ENCODE results near the gene SUSD2.

The SUSD2 gene

GRCh38 chr22:24153353-24153752, 27.9 kb upstream of the SUSD2 start:
- peak; percentile 55 for DNase-seq

- DNase-seq: peak; percentile 35
Observed at GRCh38 chr22:24153959-24154358, 27.3 kb upstream of the SUSD2 start.

DNA sequence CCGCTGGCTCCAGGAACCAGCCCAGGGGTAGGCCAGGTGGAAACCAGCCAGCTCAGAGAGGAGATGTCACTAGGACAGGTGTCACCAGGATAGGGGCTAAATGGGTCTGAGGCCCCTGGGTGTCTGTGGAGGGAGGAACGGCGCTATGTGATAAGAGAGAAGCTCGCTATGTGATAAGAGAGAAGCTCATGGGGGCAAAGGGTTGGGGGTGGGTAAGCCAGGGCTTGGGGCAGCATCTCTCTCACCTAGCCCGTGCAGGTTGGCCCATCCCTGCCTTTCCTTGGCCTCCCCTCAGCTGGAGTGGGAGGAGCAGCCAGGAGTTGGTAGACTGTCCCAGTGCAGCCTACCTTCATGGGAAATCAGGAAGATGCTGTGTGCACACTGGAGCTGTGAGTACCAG, 26.5 kb upstream of the SUSD2 start:
- no peak for DNase-seq

GRCh38 chr22:24155627-24156140, 25.6 kb upstream of the SUSD2 start:
- DNase-seq: peak; percentile 55

DNA sequence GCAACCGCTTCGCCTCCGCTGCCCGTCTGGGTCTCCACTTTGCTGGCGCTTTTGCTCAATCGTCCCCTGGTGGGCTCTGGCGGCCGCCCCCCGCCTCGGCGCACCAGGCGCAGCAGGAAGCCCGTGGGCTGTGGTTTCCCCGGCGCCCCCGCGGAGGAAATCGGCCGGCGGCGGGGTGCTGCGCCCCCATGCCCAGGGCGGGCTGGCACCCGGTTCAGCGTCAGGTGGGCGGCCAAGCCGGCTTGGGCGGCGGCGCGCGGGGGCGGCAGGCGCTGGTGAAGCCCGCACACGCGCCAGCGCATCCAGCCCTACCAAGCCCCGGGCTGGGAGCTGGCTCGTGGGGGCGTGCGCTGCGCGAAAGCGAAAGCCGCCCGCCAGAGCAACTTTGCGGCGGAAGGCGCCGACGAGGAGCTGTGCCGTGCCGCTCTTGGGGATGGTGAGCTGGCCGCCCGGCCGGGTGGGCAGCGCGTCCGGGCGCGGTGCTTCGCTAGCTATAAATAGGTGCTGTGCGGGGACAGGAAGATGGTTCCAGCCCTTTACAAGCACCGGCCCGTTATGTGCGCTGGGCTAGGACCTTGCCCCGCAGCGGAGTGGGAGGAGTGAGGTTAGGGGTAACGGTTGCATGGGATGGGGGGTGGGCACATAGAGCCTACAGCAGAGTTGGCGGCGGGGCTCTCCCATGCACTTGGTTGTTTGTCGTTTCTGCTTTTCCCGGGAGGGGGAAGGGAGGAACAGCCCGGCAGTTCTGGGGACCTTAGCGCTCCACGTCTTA, 25.0 kb upstream of the SUSD2 start:
- peak; percentile 53 for DNase-seq

DNA sequence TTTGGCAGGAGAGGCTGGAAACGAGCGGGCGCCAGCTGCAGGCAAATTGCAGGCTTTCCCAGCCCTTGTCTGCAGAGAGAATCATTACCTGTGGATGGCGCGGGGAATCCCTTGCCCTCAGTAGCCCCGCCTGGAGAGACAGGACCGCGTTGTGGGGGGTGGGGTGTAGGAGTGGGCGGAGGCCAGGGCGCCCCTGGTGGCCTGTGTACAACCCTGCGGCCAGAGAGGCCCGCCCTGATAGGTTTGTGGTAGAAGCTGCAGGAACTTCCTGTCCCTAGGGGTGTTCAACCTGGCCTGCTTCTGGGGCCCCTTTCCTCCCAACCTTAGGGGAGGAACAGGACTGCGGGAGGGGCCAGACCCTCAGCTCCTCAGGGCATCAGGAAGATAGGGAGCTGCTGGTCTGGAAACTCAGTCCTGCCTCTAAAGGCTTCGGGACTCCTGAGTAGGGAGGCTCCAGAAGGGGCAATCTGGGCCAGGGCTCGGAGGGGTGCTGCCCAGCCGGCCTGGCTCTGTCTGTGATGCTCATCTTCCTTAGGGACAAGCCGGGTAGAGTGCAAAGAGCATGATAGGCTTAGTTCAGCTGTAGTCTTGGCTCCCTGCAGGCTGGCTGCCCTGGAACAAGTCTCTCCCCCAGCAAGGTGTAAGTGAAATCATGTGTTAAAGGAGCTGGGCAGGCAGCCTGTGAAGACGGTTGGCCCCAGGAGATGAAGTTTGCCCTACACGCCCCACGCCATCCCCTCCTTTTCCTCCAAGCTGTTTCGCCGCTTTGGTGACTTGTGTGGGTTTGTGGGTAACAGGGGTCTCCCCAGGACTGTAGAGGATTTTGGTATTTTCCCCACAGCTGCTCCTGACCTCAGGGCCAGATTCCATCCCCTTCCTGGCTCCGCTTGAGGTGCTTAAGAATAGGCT, 24.1 kb upstream of the SUSD2 start:
- DNase-seq: peak; percentile 90

DNA sequence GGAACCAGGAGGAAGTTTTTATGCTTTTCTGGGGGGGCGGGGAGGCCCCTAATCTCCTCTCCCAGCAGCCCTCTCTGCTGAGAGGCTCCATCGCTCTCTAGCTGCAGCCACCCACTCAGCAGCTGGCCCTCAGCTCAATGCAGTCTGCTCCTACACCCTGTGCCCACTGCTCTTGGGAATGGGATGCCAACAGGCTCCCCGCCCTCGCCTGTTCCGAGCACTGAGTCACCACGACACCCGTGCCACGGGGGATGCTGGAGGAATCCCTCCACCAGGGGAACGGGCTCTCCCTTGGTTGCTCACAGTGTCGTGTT, 23.5 kb upstream of the SUSD2 start:
- no peak for DNase-seq

GRCh38 chr22:24159650-24160049, 21.6 kb upstream of the SUSD2 start:
- no peak for DNase-seq

- no peak for DNase-seq
Observed at GRCh38 chr22:24160546-24160945, 20.7 kb upstream of the SUSD2 start.

GRCh38 chr22:24161485-24161884, 19.8 kb upstream of the SUSD2 start:
- no peak for DNase-seq

GRCh38 chr22:24161909-24162308, 19.4 kb upstream of the SUSD2 start:
- DNase-seq: no peak

DNA sequence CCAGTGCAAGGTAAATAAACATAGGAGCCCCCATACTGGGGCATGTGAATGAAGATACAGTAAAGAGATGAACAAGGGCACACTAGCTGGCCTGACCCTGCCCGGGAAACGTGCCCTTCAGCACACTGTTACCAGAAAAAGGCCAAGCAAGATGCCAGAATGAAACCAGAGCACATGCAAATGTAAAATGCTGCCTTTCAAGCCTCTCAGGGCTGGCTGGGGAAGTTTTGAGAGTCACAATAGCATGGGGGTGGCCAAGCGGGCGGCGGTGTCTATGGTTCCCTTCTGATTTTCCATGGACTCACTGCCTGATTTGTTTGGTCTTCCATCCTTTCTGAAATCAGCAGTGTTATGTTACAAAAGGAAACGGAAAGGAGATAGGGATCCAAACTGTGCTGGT, 18.9 kb upstream of the SUSD2 start:
- DNase-seq: no peak

DNA sequence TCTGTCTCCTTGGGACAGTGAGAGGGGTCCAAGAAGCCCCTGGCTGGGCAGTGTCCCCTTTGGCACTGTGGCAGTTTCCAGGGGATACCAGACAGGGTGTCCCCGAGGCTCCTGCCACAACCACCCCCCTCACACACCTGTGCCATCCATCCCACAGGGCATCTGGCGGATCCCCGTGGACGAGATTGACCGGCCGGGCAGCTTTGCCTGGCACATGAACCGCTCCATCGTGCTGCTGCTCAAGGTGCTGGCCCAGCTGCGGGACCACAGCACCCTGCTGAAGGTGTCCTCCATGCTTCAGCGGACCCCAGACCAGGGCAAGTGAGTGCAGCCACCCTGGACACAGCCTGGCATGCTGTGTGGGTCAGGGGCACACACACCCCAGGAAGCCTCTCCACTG, 17.0 kb upstream of the SUSD2 start:
- no peak for DNase-seq

- no peak for DNase-seq
Observed at GRCh38 chr22:24164940-24165339, 16.3 kb upstream of the SUSD2 start.

- DNase-seq: no peak
Observed at GRCh38 chr22:24165673-24166072, 15.6 kb upstream of the SUSD2 start.

- DNase-seq: no peak
Observed at GRCh38 chr22:24166811-24167210, 14.5 kb upstream of the SUSD2 start.

- DNase-seq: no peak
Observed at GRCh38 chr22:24169439-24170058, 11.7 kb upstream of the SUSD2 start.

DNA sequence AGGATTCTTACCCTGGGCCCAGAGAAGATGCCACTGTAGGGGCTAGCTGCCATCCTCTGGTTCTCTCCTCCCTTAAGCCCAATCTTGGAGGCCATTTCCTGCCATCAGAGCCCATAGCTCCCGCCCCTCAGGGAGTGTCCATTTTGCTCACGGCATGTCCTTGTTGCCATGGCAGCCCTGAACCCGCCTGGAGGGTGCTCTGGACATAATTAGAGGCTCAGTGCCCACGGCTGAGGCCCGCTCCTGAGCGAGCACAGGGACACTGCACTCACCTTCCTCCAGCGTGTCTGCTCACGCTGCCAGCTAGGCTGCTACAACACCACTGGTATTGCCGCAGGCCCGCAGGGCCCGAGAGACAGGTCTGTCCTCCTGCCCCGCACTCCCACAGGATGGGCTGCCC, 11.1 kb upstream of the SUSD2 start:
- no peak for DNase-seq

DNA sequence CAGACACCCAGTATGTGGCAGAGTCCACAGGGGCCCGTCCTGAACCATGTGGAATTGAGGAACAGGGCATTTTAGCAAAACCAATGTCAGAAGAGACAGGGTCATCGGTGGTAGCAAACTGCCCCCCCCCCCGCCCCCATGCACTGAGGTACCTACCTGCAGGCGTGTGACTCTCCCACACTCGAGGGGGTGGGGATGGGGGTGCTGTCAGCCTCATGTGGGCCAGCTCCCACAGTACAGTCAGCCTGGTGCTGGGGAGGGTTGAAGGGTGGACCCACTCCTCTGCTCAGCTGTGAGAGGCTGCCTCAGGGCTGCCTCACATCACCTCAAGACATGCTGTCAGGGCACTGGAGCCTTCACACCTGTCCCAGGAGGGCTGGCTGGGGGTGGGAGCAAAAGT, 10.7 kb upstream of the SUSD2 start:
- no peak for DNase-seq

DNA sequence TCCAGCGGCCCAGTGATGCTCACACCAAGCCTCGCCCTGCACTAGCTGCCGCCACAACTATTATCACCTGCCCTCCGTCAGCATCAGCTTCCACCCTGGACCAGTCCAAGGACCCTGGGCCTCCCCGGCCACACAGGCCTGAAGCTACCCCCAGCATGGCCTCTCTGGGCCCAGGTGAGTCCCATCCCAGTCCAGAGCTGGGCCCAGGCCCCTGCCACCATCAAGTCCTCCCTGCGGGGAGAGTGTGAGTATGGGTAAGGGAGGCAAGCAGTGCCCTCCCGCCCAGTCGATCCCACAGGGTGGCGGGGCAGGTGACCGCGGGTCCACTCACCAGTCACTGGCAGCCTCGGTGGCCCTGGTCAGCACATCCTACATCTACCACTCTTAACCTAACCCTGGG, 9.5 kb upstream of the SUSD2 start:
- DNase-seq: no peak

DNA sequence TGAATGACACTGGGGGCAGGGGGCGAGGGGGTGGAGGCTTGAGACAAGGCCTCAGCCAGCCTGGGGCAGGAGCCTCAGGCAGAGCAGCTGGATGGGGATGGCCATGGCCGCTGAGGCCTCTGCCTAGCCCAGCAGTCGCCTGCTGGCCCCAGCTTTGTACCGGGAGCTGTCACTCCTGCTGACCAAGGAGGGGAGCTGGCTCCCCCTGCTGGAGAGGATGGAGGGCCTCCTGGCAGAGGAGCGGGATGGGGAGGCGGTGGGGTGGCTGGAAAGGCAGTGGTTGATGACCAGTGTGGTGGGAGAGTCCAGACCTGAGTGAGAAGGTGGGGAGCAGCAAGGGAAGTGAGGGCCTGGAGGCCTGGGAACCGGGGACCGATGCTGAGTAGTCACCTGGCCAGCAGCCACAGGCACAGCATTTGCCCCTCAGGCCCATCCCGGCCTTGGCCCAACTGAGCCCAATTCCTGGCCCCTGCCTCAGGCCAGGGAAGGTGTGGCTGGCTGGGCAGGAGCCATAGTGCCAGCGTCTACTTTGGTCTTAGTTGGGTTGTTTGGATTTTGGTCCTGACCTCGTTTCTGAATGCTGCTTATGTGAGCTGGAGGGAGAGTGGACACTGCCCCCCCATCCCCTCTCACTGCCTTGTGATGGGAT, 6.0 kb upstream of the SUSD2 start:
- DNase-seq: peak; percentile 63

- no peak for DNase-seq
Observed at GRCh38 chr22:24176040-24176439, 5.2 kb upstream of the SUSD2 start.

GRCh38 chr22:24176630-24177029, 4.7 kb upstream of the SUSD2 start:
- no peak for DNase-seq

Data from CD4-positive, alpha-beta T cell treated with Interleukin-17A for 1 hour (primary cell).